ENCODE results near the gene TCP10L.

Gene TCP10L

DNA sequence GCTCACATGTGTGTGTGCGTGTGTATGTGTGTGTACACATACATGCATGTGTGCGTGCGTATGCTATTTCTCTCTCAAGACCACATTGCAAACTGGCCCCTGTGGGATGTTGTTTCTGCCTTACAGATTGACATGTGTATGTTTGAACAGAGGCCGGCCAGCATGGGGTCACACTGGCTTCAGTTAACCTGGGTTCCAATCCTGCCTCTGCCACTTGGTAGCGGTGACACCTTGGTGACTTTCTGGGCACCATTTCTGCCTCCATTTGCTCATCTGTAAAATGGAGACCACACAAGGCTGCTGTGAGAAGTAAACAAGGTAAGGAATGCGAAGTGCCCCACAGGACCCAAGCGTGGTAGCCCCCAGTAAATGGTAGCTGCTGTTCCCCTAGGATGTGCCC, 51.7 kb downstream of the TCP10L start:
- TF ChIP-seq, protein P1, sequence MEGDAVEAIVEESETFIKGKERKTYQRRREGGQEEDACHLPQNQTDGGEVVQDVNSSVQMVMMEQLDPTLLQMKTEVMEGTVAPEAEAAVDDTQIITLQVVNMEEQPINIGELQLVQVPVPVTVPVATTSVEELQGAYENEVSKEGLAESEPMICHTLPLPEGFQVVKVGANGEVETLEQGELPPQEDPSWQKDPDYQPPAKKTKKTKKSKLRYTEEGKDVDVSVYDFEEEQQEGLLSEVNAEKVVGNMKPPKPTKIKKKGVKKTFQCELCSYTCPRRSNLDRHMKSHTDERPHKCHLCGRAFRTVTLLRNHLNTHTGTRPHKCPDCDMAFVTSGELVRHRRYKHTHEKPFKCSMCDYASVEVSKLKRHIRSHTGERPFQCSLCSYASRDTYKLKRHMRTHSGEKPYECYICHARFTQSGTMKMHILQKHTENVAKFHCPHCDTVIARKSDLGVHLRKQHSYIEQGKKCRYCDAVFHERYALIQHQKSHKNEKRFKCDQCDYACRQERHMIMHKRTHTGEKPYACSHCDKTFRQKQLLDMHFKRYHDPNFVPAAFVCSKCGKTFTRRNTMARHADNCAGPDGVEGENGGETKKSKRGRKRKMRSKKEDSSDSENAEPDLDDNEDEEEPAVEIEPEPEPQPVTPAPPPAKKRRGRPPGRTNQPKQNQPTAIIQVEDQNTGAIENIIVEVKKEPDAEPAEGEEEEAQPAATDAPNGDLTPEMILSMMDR (IDR thresholded peaks at IDR 0.05), result no peak

DNA sequence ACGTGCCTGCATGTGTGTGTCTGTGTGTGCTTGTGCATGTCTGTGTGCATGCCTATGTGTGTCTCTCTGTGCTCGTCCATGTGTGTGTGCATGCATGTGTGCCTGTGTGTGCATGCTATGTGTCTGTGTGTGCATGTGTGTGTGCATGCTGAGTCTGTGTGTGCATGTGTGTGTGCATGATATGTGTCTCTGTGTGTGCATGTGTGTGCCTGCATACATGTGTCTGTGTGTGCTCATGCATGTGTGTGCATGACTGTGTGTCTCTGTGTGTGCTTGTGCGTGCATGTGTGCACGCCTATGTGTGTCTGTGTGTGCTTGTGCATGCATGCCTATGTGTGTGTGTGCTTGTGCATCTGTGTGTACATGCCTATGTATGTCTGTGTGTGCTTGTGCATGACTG, 52.3 kb downstream of the TCP10L start:
- TF ChIP-seq, protein P1 (IDR thresholded peaks at IDR 0.05), result no peak

DNA sequence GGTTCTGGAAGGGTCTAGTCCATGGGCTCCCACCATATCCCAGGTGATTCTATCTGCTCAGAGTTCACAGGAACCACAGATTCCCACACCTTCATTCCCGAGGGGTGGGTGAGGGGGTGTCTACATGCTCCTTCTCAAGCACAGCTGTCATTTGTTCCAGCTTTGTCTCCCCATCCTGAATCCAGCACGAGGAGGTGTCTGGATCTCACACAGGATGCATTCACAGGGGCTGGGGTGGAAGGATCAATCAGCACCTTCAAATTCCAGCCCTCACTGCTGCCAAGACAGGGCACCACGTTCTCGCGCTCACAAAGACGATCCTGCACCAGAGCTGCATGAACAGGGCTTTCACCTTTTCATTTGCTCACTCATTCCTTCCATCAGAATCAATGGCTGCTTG, 52.7 kb downstream of the TCP10L start:
- TF ChIP-seq, protein P1 (IDR thresholded peaks at IDR 0.05), result no peak

DNA sequence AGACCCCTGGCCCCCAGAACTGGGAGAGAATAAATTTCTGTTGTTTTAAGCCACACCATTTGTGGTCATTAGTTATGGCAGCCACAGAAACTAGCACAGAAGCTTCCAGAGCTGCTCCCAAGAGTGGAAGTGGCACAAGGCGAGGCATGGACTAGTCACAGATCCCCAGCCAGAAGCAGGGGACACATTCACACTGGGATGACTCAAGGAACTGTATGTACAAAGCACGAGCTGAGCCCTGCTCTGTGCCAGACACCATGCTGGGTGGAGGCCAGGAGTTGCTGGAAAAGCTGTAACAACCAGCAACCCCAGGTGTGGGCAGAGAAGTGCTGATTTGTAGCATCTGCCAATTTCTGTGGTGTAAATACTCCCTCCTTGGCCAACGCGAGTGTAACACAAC, 55.6 kb downstream of the TCP10L start:
- TF ChIP-seq, protein P1 (IDR thresholded peaks at IDR 0.05), result no peak

DNA sequence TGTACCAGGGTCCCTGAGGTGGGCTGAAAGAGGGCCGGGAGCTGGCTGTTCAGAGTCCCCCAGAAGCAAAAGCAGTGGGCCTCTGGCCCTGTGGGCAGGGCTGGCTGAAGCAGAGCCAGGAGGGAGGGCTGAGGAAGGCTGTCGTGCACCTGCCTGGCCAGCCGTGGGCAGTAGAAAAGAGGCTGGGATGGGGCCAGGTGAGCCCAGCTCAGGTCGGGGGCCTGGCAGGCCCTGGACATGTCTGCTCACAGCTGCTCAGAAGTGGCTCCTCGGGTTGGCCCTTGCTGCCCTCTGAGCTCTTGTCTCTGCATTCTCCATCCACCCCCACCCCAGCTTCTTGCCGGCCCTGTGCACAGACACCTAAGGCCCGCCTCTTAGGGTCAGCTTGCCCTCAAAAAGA, 60.0 kb downstream of the TCP10L start:
- TF ChIP-seq, protein P1 (IDR thresholded peaks at IDR 0.05), result no peak

DNA sequence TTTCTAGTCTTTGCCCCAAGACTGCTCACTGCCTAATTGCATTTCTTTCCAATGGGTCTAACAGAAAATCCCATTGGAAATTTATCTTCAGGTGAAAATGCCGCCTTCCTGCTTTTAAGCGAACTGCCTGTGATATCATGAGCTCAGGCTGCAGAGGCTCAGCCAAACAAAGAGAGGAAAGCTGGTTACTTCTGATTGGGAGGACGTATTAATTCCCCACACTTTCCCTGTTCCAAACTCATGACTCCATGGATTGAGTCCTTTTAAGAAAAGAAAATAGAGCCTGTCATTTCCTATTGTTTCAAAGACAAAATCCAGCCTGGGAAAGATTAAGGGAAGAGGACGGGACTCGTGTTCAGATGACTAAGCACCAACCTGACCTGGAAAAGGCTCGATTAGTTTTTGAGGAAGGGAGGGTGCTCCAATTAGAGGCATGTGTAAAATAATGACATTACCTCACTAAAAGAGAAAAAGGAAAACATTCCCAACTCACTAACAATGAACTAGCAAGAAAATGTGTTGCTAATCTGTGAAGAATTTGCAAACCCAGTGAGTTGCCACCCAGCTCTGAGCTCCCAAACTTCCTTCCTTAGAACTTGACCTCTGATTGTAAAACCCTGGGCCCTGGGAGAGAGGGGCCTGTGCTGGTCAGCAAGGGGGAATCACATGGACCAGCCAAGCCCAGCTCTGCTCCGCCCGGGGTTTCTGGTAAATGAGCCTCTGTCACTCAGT, 61.2 kb downstream of the TCP10L start:
- TF ChIP-seq, protein P1 (IDR thresholded peaks at IDR 0.05), result no peak

Data from LNCAP (cell line).